ENCODE measurements around the gene ITPR1.

The ITPR1 gene

DNA sequence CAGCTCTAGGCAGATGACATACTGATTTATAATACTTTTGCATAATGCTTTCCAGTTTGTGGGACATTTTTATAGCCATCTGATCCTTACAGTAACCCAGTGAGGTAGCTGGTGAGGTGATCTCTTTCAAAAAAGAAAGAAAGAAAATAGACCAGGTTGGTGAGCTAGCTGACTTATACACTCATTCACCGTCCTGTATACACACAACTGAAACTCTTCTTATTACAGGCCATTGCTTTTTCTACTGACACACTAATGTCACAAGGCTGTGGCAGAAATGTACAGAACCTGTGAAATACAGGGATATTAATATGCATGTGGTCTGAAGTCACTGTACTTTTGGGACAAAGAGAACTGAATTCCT, 335.9 kb downstream of the ITPR1 start:
- no peak for DNase-seq (ENCODE audit: low spot score)

DNA sequence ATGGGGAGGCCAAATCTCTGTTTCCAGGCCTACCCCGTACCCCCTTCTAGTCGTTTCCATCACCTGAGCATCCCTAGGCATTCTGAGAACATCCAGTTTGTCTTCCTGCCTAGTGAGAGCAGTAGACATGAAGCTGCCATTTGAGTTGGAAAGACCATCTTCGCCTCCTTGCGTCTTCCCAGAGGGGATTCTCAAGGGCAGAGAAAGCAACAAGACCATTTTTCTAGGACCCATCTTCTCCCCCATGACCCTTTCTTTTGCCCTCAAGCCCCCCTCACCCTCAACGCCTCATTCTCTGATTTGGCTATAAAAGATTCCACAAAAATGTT, 337.4 kb downstream of the ITPR1 start:
- DNase-seq (ENCODE audit: low spot score) = no peak

DNA sequence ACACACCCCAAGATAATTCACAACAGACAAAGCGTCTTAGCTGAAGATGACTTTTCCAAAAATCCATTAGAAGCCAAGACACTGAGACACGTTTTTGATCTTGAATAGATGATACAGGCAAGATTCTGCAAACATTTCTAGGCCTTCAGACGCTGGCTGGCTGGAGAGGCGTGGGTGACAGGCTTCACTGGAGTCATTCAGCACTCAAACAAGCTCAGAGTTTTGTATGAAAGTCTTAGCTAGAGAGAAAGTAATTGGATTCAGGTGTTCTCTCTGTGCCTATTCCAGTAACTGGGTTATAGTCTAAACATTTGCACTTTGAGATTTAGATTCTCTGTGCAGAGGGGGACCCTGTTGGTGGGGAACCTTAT, 338.4 kb downstream of the ITPR1 start:
- DNase-seq (ENCODE audit: low spot score) = no peak

DNA sequence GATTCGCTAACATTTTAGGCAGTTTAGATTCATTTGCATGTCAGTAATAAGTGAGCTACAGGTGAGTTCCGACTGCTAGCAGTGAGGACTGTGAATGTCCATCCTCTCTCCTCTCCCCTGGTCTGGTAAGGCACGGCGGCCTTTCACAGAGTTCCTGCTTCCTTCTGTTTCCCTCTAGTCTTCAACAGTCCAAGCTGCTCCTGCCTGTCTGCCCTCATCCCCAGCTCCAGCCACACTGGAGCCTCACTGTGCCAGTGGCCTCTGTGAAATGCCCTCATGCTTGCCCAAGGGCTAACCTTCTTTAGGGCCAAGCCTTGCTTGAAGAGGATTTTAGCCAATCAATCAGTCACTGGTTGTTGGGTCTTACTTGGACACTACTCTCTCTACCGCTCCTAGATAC, 340.3 kb downstream of the ITPR1 start:
- DNase-seq (ENCODE audit: low spot score) = no peak

DNA sequence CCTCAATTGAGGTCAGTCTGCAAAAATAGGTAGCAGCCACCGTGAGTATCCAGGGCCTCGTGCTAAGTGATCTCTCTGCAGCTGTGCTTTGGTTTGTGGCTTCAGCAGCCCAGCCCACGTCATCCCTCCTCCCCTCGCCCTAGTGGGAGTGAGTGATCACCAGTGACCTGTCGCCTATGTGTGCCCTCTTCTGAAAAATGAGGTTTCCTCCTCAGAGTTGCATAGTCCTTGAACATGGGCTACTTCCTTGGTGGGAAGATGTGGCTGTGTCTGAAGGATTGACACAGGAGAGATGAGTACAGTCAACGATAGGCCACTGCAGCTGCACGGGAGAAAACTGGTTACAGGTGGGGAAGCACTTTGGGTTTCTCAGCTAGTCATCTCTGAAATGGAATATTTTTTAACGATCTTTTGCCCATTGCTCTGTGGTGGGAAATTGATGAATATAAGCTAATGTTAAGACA, 341.3 kb downstream of the ITPR1 start:
- DNase-seq (ENCODE audit: low spot score) = no peak

DNA sequence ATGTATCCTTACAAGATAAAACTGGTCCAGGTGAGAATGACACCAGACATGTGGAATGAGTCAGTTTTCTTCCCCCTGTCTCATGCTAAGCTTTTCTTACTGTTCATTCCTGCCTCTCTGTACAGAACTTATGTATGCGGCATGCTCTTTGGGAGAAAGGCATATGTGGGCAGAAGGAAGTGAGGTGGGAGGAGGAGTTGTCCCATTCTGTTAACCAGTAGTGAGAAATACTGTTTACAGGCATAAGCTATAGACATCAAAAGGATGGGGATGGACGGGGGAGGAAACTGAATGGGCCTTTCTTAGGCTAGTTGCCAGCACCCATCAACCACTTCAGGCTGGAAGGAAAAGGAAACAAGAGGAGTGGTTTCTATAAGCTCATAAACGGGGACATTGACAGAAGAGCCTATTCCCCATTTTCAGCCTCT, 342.5 kb downstream of the ITPR1 start:
- DNase-seq (ENCODE audit: low spot score) = no peak

DNA sequence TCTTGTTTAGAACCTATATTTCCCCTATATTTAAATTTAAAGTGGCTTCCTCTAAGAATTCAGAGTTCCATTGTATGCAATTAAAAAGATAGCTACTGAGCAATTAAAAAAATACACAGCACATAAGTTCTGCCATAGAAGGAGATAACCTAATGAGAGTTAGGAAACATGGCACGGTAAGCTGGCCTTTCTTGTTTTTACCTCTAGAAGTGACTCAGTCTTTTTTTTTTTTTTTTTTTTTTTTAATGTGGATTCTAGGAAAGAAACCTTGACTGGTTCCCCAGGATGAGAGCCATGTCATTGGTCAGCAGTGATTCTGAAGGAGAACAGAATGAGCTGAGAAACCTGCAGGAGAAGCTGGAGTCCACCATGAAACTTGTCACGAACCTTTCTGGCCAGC, 343.4 kb downstream of the ITPR1 start:
- DNase-seq (ENCODE audit: low spot score) = no peak

DNA sequence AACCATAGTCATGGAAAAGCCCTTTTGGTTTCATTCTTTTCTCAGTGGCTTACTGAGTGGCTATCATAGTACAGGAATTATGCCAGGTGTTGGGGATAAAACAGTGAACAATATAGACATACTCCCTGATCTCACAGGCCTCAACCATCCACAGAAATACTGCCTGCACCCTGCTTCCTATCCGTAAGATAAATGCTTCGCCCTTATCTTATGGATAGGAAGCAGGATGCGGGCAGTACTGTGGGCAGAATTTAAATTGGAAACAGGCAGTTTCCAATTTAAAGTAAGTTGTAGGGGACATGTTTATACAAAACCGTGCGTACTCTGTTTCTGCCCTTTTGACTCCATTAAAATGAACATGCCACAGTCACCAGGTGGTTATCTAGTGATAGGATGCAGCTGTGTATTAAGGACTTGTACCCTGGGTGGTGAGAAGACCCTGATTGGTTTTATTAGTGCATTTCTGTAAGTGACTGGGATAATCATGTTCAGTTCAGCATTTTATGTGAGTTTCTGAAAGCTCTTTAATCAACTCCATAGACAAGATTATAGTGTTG, 344.3 kb downstream of the ITPR1 start:
- no peak for DNase-seq (ENCODE audit: low spot score)

DNA sequence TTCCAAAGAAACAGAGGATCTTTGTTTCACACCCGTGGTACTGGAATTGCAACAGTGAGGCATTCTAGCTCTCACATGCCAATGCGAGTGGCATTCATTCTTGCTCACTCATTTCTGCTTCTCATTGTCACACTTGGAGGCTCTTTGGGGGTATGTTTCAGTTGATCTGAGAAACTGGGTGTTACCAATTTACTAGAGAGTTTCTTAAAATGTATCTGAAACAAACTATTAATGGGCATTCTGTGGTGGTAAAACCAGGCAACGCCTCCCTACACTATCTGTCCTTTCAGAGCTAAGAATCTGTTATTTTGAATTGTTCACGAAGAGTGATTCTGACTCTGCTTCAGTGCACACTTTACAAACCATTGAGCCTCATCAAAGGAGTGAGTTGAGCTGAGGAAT, 345.5 kb downstream of the ITPR1 start:
- no peak for DNase-seq (ENCODE audit: low spot score)

DNA sequence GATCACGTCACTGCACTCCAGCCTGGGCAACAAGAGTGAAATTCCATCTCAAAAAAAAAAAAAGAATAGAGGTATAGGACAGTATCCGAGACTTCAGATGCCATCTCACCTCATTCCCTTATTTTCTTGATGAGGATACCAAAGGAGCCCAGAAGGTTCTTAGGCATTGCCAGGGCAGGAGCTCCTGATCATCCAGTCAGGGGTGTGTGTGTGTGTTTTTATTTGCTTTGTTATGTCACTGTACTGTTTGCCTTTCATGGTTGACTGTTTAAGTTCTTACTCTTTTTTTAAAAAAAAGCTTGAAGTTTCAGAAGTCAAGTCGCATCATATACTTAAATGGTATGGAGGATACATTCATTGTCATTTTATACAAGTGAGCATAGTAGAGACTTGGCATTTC, 346.1 kb downstream of the ITPR1 start:
- no peak for DNase-seq (ENCODE audit: low spot score)

DNA sequence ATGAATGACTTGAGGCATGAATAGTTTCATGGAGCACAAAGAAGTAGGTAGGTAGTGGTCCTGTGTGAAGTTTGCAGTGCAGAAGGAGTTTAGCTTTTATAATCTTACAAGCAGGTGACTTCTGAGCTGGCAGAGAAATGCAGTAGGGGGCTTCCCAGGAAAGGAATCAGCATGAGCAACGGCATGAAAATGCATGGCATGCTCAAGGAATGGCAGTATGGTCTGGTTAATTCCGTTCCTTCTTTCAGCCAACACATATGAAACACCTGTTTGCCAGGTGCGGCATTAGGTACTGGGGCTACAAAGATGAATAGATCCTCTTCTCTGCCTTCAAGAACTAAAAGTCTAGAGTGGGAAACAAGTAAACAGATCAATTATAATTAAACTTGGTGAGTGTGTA, 348.1 kb downstream of the ITPR1 start:
- no peak for DNase-seq (ENCODE audit: low spot score)

DNA sequence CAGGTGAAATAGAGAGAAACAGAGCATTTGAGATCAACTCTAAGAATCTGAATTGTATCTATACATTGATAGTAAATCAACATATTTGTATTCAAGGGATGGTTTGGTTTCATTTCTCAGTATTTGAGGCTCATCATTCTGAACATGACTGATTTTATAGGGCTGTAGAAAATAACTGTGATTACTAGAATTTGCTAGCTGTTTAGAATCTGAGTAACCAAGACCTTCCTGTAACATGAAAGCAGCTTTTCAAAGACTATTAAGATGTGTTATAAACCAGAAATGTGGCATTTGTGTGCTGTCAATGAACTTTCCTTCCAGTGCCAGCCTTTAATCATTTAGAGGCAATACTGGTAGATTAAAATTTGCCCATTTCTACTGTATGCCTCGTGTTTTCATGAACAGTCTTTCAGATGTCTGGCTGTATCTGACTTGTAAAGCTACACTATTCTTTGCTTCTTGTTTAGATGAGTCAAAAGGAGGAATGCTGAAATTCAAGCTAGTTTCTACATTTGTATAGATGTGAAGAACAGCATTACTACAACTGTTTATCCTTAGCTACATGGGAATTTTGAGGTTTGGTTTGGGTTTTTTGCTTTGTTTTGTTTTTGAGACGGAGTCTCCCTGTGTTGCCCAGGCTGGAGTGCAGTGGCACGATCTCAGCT, 348.8 kb downstream of the ITPR1 start:
- DNase-seq (ENCODE audit: low spot score) = no peak

DNA sequence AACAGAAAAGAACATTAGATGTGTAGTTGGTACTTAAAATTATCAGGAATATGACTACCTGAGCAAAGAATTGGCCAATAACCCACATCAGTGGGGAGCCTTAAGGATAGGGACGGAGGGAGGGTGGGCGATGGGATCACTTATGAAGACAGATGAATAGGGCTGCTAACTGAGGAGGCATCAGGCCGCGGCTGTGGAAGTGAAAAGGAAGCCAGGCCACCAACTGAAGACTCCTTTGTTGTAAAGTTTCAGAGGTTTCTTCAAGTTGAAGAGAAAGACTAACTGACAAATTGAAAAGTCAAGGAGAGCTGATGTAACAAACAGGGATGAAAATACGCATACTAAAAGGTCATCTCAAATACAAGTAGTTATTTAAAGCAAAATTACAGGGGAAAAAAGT, 350.5 kb downstream of the ITPR1 start:
- DNase-seq (ENCODE audit: low spot score) = no peak

DNA sequence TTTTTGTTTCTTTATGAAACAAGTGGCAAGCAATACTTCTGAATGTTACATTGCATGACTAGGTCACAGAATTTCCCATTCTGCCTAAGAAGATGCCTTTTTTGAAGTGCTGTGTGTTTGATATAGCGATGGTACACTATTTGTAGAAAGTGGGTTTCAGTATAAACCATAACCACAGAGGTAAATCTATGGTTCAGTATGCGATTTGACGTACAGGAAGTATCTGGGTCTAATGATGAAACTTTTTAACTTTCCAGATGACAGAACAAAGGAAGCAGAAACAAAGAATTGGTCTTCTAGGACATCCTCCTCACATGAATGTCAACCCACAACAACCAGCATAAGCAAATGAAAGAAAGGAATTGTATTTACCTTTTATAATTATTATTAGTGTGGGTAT, 352.7 kb downstream of the ITPR1 start:
- no peak for DNase-seq (ENCODE audit: low spot score)

DNA sequence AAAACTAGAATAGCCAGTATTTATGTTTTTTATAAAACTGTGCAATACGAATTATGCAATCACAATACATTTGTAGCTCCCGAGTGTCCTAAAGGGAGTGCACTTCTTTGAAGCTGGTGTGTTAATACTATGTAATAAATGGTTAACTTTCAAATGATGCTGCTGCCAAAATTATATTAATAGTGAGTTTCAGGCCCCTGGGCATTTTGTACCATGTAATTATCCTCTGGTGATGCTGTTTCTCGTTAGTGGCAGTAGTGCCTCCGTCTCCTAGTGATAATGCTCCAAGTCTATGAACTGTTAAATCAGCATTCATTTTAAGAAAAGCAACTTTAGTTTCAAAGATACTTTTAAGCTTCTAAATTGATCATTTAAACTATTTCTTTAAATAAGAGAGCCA, 353.4 kb downstream of the ITPR1 start:
- no peak for DNase-seq (ENCODE audit: low spot score)

DNA sequence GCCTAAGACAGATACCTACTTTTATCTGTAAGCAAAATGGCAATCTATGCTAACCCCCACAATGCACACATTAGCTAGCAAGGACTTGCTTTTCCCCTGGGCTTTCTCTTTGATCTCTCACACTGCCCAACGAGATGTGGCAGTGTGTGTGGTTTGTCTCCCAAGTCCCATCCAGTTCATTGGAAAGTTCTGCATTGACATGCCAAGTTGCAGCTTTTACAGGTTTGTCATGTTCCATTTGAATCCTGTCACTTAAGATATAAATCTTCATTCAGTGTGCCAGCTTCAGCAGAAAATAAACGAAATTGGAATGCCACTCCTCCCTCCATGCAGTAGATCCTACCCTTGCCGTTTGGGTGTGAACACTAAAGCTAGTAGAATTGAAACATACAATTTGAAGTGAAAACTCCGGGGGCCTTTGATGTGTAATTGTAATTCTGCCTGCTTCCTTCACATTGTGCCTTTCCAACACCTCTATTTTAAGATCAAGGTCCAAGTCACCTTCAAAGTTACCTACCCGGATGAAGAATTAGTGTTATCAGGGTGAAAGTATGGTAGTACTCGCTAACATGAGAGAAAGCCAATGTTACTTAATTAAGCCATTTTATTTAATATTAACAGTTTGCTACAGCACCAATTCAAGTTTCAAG, 355.2 kb downstream of the ITPR1 start:
- DNase-seq (ENCODE audit: low spot score) = no peak

DNA sequence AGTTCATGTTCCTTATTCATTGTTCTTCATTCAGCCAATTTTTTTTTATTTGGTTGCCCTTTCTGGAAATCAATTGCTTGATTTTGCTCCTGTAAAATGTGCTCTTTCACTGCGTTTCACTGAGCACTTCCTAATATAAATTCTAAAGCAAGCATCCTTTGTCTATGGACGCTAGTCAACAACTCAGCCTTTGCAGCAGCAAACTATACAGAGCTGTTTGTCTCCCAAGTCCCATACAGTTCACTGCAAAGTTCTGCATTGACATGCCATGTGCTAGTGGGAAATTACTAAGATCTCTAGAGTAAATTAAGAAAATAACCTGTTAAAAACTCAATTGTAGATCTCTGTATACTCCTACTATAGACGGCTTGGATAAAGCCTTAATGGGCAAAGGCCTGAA, 356.0 kb downstream of the ITPR1 start:
- no peak for DNase-seq (ENCODE audit: low spot score)

DNA sequence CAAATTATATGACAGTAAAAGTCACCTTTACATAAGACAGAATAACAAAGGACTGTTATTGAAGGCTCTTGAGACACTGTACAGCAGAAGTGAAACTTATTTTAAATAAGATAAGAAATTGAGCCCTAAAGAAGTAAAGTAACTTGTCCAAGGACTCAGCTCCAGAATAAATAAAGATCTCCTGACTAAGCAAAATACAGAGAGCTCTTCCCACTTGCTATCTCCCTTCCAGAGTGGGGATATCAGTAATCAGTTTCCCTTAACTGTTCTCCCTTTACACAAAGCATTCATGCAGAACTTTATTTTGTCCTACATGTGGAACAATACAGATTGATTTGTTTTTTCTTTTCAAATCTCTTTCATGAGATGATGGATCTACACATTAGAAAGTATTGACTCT, 356.6 kb downstream of the ITPR1 start:
- no peak for DNase-seq (ENCODE audit: low spot score)

DNA sequence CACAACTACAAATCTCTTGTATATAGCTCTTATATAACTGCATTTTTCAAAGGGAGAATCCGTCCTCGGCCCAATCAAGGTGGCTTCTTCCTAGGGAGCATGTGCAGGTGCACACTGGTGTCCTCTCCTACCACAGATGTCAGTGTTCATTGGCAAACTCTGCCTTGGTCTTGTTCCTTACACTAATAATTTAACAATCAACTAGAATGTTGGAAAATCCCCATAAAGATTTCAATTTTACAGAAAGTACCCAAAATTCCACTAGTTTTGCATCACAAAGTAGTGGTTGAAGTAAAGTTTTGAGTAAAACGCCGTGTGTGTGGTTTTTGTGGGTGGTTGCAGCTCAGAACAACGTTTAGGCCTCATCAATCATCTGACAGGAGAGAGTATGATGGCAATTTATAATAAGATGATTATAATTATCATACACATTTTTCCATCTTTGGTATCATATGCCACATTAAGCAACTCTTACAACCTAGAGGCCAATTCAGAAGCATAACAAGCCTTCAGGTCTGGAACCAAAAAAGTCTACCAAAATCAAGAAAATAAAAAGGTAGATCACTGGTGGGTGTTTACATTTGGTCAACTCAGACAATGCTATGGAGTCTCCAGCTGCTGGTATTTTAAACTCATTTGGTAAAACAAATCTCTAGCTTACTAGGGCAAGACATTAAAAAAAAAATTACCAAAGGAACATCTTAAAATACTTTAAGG, 357.2 kb downstream of the ITPR1 start:
- DNase-seq (ENCODE audit: low spot score) = no peak

DNA sequence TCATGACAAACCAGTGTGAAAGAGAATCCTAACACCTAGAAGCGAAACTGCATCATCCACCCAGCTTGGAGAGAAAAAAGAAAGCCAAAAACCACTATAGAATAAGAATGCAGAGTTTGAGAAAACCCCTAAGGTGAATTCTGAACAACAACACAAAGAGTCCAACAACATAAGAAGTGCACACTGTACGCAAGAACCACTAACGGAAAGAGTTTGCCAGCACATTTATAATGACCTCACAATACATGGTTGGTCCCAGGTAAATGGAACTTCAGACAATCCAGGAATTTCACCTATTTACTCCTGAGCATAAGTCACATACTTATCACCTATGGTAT, 357.7 kb downstream of the ITPR1 start:
- no peak for DNase-seq (ENCODE audit: low spot score)

DNA sequence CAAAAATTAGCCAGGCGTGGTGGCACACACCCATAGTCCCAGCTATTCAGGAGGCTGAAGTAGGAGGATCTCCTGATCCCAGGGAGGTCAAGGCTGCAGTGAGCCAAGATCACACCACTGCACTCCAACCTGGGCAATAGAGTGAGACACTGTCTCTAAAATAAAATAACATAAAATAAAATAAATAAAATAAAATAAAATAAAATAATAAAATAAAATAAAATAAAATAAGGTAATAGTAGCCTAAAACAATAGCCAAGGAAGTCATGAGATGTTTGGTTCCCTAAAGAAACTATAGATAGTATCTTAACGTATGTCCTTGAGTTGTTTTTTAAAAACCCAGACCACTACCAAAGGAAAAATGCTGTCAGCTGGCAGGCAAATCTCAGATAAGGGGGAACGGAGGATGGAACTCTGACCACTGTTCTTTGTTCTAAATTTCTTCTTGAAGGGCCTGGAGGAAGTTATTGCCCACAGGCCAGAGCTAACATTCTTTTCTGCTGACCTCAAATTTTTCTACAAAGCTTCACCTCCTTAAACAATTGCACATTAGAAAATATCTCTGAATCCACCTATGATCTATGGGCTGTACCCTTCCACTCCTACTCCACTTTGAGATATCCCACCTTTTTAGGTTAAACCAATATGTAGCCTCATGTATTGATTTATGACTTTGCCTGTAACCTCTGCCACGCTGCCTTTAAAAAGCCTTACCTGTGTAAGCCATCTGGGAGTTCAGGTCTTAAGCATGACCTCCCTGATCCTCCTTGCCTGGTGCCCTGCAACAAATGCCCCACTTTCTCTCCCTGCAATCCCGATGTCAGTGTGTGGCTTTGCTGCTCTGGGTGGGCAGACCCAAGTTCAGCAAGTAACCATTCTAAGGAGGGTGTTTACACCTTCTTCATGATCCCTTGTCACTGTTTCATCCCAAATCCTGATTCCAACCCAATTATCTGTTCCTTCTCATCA, 359.9 kb downstream of the ITPR1 start:
- no peak for DNase-seq (ENCODE audit: low spot score)

DNA sequence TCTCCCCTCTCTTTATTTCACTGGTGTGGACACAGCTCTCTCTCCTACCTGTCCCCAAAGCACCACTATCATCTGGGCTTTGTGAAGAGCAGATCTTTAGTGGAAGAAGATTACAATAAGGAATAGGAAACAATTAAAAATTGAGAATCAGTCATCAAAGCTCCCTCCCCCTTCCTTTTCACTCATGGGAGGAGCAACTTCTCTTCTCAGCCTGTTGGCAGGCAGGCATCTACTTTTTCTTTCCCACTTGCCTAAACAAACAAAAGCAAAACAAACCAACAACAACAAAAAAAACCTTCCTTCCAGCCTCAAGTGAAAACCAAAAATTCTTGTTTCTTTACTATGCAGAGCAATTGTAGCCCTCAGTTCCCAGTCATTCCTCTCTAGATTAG, 360.6 kb downstream of the ITPR1 start:
- DNase-seq (ENCODE audit: low spot score) = no peak
